GM21367 (cell line): Measurements from ENCODE around the gene TMTC4.
A peak's percentile ranks its signal among the peaks of the same experiment; 100 is the strongest.
"Not testable (repeated sequence)": the region's sequence is repeated elsewhere in the genome, so short reads cannot be mapped to it uniquely, and the experiment has no call there.

Experiments
- ATAC-seq: cut with Tn5 transposase; IDR thresholded peaks from one replicate; pipeline ENCODE4 v1.9.1; 2021; ENCODE audit not compliant: unreplicated experiment

Gene TMTC4

DNA sequence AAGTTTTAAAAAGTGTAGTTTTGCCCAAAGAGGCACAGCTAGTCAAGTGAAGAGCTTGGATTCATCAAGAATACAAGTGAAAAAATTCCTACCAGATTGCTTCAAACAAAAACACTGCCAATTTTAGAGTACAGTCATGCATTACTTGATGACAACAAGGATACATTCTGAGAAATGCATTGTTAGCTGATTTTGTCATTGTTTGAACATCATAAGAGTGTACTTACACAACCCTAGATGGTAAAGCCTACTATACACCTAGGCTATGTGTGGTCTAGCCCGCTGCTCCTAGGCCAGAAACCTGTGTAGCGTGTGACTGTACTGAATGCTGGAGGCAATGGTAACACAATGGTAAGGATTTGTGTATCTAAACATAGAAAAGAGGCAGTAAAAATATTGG, 41.1 kb downstream of the TMTC4 start:
- no peak for ATAC-seq

DNA sequence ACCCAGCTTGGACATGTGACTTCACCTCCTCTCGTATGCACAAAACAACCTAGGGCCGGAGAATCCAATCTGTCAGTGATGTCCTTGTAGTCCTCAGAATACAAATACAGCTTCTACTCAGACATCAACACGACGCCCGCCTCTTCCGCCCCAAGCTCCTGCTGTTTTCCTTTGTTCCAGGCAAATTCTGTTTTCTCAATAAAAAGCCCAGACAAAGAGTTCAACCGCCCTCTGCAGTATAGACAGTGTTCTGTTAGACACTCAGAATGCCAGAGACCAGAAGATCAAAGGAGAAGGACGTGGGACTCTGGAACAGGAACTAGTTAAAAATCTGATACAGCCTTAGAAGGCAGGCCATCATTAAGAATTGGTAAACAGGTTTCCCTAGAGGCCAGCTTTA, 44.0 kb downstream of the TMTC4 start:
- no peak for ATAC-seq

DNA sequence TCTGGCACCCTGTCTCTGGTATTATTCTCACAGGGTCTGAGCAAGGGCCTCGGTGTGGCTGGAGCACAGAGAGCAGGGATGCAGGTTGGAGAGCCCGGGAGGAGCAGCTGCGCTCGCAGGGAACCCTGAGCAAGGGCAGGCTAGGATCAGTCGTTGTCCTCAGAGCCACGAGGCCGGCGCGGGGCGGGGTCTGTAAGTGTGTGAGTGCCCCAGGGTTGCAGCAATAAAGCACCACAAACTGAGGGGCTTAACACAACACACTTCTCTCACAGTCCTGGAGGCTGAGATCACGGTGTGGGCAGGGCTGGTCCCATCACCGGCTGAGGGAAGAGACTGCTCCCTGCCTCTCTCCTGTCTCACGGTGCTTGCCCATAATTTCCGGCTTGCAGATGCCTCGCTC, 47.5 kb downstream of the TMTC4 start:
- ATAC-seq: no peak

DNA sequence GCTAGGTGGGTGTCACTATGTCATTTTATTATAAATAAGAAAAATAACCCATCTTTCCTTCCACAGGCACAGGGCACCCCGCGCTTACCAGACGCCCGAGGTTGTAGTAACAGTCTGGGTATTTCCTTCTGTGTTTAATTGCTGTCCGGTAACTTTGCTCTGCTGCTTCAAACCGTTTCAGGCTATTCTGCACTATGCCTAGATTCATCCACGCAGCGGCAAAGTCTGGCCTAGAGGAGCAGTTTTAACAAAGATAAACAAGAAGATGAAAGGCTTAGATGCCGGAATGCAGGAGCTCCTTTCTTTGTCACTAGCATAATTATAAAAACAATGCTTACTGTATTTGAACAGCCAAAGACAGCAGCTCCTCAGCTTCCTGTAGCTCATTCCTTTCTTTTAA, 49.1 kb downstream of the TMTC4 start:
- no peak for ATAC-seq

DNA sequence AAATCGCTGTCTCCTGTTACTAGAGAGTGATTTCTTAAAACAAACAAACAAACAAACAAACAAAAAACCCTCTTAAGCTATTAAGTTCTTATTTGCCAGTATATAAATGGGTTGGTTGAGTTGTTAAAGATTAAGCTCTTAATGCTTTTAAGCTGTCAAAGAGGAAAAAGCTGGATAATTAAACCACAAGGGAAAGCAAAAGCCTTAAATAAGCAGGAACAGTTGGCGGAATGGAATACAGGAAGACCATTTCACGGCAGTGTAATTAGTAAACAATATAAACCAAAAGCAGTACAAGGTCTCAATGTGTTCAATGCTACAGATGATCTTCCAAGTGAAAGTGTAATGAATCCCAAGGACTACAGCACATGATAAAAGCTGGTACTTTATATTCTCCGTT, 53.8 kb downstream of the TMTC4 start:
- no peak for ATAC-seq

DNA sequence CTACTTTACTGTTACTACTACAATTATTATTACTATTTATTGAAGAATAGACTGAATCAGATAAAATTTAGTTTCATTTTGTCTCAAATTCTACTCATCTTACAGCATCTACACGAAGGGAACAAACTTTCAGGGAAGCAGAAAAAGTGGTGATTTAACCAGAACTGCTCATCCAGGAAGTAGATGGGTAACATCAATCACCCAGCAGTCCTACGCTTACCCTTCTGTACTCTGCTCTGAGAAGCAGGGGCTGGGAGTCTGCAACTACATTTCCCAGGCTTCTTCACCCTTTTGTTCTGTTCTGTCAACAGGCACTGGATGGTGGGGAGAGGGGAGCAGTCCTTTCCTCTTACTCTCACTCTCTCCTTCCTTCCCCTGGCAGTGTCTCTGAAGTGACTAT, 54.7 kb downstream of the TMTC4 start:
- ATAC-seq: no peak

DNA sequence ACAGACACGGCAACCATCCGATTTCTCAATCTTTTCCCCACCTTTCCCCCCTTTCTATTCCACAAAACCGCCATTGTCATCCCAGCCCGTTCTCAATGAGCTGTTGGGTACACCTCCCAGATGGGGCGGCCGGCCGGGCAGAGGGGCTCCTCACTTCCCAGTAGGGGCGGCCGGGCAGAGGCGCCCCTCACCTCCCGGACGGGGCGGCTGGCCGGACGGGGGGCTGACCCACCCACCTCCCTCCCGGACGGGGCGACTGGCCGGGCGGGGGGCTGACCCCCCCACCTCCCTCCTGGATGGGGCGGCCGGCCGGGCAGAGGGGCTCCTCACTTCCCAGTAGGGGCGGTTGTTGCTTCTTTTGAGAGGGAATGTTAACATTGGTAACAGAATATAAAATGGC, 55.7 kb downstream of the TMTC4 start:
- not testable (repeated sequence) for ATAC-seq

DNA sequence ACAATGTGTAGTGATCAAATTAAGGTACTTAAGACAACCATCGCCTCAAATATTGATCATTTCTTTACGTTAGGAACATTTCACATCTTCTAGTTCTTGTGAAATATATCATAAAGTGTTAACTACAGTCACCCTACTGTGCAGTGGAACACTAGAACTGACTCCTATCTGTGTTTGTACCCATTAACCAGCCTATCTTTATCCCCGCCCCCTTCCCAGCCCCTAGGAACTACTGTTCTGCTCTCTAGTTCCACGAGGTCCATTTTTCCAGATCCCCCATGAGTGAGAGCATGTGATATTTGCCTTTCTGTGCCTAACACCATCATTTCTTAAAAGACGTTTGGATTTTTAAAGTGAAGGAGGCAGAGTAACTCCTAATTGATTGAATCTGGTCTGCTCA, 61.6 kb downstream of the TMTC4 start:
- ATAC-seq: no peak

DNA sequence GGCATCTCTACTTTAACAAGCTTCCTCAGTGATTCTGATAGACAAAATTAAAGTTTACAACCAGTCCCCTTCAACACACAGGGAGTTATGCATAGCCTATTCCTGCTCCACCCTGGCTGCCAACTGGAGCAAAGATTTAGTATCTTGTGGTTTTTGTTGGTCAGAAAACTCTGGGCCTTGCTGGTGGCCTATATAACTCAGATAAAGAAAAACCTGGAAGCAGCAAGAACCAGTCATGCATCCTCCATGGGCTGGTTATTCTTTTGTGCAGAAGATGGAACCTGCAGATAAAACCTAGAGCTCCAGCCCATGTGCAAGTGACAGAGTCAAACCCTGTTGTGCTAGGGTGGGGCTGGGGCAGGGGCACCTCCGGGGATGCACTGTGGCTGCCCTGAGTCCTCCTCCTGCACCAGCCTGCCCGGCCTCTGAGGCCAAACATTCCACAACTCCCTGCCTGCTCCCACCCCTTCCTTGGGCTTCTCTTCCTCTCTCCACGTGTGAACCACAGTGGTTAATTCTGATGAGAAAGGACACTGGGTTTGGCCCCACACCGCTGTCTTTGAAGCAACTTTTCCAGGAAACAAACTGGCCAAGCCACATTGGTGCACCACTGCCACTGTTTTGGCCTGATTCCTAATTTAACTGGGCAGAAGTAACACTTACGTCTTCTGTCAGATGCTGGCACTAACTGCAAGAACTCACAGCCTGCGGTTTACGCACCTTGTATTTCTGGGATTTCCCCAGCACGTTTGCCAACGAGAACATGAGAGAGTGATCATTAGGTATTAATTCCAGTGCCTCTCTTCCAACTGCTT, 62.7 kb downstream of the TMTC4 start:
- no peak for ATAC-seq

DNA sequence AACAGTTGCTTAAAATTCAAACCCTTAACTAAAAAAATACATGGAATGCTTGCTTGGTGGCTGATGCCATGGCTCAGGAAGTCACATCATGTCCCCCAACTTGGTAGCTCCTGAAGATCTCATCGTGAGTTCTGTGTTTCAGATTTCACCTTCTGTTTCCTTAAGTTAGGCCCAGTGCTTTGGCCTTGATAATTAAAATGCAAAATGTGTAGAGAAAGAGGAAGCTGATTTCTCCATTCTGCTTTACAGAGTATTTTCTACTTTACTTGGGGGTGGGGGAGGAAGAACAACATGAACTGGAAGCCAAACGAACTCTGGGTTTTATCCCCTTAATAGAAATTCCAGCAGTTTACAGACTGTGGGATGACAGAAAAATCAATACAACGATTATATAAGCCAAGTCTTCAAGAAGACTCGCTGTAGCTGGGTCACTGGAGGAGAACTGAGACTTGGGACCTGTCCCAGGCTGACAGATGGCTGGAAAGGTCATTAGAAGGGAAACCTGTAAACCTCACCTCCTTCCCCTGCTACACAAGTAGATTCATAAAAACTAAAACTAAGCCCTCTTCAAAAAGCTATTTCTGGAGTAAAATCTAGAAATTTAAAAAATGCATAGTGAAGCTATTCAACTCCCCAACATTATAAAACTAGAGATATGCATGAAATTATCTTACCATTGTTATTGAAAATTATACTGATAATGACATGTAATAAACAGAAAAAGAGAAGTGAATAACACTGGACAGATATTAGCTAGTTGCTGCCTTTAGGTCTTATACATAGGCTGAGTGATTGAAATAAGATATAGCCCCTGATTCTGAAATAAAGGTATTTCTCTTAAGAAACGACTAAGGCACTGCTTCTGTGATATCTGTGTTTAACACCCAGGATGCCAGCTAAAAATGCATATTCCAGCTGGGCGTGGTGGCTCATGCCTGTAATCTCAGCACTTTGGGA, 63.9 kb downstream of the TMTC4 start:
- peak; percentile 32 for ATAC-seq

DNA sequence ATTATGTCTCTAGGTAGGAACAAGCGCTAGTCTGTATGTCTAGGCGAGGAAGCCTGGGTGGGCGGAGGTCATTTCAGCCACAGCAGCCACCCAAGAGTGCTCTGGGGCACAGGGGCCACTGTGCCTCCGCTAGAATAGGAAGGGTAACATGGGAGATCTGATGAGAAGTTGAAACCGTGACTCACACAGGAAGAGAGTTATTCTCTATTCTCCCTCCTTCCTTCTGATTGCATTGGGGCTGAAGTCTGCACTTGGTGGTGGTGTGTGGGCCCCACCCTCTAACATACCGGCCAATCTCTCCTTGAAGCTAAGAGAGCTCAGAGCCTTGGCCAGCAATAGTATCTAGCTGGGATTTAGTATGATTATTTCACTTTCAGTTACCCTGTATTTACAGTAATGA, 65.7 kb downstream of the TMTC4 start:
- ATAC-seq: peak; percentile 75

DNA sequence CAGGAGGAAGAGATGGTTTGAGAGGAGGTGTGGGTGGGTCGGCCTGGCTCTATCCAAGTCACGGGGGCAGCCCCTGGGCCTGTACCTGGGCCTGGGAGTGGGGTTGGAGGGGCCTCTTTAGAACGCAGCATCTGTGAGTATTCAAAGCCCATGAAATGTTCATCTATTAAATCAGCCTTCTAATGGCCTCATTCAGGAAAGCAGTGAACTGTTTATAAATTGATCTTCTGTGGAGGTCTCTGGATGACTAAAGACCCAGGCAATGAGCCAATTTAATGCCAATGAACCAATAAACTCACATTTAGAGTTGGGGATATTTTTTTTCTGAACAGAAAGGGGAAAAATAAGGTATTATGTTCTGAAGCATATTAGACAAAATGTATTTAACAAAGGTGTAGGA, 66.1 kb downstream of the TMTC4 start:
- ATAC-seq: no peak

DNA sequence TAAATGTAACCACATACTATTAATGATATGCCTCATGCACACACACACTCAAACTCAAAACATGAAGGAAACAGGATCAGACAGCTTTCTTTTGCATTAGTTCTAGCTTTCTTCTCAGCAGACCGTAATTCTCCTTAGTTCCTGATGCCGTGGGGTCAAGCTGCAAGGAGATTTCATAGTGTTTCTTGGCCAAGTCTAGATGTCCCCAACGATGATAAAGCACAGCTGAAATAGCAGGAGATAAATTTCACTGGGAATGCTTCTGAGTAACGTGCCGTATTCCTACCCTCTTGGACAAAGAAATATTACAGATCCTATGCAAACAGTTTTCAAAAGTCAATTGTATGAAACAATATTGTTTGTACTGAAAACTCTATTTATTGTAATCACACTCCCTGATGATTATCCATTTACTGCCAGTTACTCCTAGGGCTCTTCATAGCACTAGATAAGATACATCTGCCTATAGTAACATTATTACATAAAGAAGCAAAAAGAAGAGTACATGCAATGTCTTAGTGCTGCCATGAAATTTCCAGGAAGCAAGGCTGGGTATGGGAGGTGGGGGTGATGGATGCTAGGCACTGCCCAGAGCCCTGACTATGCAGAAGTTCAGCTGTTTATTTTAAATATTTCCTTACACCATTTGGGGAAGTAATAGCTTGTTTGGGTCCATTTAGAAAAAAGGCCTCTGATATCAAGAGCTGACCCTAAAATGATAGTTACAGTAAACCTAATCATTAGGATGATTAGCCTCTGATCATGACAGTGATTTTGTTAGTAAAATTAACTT, 69.5 kb downstream of the TMTC4 start:
- ATAC-seq: no peak

DNA sequence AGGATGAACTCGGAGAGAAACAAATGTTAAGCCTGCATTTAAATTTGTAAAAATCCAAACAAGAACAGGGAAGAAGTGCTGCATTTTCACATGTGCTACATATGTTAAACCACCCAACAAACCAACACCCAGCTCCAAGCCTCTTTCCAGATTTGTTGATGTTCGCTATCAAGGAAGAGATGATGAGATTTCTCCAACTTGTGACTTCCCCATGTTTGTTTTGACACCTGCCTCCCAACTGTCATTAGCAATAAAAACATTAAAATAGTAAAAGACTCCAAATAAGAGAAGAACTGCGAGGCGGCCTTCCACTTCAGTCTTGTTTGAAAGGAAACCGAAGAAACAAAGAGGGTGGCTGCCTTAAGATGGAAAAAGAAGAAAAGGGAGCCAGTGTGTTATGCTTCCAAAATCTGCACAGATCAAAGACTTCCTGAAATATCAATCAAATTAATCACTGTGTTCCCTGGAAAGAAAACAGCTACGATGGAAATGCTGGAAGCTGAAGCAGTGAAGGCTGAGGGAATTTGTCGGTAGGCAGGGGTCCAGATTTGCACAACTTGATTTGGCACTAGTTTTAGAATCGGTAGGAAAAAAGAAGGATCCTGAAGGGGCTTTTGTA, 72.0 kb downstream of the TMTC4 start:
- ATAC-seq: no peak

DNA sequence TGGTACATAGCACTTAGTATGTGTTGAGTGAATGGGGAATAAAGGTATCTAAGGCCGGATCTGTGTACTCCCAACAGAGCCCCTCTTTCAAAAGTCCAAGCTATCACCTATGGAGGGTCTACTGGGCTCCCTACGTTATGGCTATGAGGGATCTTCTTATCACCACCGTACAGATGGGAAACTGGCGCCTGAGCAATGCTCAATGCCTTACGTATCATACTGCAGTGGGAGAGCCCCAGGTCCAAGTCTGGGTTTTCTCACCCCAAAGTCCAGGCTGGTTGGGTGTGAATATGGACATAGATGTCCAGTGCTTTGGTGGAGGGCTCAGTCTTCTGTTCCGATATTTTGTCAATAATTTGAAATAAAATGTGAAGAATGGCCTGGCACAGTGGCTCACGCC, 72.9 kb downstream of the TMTC4 start:
- ATAC-seq: no peak

DNA sequence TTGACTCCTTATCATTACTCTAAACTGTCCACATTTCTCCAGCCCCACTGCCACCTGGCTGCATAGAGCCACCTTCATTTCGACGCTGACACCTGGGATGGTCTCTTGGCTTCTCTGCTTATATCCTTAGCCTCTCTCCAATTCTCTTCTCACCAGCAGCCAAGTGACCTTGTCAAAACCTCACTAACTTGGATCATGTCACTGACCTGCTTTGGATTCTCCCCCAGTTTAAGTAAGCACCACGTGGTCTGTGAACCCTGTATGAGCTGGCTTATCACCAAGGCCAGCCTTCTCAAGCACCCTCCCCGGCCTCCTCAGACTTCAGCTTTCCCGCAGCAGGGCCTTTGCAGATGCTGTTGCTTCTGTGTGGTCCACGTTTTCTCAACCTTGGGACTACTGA, 73.7 kb downstream of the TMTC4 start:
- ATAC-seq: no peak

DNA sequence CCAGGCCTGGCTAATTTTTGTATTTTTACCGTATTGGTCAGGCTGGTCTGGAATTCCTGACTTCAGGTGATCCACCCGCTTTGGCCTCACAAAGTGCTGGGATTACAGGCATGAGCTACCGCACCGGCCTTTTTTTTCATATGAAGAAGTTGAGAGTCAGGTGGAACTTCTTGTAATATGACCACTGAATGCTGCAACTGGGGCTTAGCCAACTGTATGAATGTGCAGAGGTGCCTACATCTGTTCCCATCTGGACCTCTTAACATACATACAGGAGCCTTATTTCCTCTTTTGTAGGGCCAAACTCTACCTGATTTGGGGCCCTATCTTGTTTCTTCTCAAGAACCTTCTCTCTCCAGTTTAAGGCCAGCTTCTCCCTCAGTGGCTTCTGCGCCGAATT, 74.1 kb downstream of the TMTC4 start:
- no peak for ATAC-seq

DNA sequence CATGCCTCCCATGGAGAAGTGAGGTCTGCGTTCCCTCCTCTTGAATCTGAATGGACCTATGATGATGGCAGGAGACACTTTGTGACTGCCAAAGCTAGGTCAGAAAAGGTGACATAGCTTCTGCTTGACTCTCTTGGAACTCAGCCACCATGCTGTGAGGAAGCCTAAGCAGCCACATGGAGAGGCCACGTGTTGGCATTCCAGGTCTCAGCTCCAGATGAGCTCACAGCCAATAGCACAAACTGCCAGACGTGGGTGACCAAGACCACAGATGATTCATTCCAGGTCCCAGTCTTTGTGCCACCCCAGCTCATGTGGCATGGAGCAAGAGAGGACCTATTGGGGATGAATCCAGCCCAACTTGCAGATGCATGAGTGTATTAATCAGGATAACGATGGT, 77.3 kb downstream of the TMTC4 start:
- no peak for ATAC-seq

DNA sequence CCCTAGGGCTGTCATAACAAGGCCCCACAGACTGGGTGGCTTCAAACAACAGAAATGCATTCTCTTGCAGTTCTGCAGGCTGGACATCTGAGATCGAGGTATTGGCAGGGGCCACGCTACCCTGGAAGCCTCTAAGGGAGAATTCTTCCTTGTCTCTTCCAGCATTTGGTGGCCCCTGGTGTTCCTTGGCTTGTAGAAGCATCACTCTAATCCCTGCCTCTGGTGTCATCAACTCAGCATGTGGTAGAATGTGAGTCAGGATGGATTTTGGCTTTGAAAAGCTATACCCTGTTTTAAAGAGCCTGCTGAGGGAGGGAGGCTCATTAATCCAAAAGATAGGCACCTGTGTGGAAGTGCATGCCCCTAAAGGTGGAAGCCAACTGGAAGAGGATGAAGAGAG, 78.1 kb downstream of the TMTC4 start:
- no peak for ATAC-seq

DNA sequence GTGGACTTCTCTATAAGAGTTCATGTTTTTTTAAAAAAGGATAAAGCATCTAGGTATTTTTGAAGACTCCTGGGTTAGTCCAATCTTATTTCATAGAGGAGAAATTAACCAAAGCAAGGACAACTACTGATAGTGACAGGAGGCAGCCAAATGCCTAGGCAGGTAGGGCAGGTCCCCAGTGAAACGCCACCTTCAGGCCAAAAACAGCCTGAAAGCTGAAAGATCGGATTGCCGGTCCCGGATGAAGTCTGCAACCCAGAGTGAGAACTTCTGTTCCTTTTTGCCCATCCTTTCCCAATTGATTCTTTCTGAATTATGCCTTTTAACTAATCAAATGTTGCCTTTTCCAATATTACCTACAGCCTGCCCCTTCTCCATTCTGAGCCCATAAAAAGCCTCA, 79.9 kb downstream of the TMTC4 start:
- ATAC-seq: no peak

DNA sequence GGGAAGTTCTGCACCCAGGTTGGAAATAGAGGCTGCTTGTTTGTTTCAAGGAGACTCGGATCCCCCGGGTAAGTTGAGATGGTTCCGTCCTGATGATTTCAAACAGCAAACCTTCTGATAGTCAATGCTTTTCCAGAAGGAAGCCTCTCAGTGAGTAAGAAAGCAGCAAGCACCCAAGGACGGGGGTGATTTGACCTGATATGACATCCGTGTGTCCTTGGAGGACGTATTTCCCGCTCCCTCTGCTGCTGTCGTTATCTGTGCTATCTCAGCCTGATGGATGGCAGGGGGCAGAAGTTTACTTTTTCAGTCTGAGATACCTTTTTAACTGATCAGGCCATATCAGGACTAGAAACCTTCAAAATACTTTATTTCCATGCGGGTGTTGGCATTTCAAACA, 80.3 kb downstream of the TMTC4 start:
- no peak for ATAC-seq
